NCI-H1417 treated with DMSO at 0.1 percent for 48 hours (cell line): ENCODE results near the gene XPNPEP2.

Experiments used
- DNase-seq: peaks from one replicate; lab custom pipeline; 2025; lab: John Stamatoyannopoulos, UW

XPNPEP2 gene

GRCh38 chrX:129800186-129800585 is 61.4 kb downstream of the XPNPEP2 start:
- DNase-seq, result no peak

- DNase-seq, result no peak
Observed at GRCh38 chrX:129802863-129803262, 64.1 kb downstream of the XPNPEP2 start.

DNA sequence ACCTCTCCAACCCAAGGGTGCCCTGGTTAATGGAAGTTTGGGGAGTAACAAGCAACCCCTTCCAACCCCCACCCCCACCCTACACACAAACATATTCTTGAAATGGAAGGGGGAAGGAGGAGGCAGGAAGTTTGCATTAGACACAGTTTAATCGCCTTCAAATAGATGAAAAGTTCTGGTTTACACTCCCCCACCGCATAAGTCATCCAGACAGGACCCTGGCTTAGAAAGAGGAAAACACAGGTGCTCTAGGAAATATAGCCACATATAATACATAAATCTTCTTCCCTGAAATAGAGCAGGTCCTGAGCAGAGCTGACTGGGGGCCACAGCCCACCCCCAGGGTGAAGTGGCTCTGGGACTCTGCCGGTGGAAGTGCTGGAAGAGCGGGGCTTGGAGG is 66.0 kb downstream of the XPNPEP2 start:
- DNase-seq, result no peak

DNA sequence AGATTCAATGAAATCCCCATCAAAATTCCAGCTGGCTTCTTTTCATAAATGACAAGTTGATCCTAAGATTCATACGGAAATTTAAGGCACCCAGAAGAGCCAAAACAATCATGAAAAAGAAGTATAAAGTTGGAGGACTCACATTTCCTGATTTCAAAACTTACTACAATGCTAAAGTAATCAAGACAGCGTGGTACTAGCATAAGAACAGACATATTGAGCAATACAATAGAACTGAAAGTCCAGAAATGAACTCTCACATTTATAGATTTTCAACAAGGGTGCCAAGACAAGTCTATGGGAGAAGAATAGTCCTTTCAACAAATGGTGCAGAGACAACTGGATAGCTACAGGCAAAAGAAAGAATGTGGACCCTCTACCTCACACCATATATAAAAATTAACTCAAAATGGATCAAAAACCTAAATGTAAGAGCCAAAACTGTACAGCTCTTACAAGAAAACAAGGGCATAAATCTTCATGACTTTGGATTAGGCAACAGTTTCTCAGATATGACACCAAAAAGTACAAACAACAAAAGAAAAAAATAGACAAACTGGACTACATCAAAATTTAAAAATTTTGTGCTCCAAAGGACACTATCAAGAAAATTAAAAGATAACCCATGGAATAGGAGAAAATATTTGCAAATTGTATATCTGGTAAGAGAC is 69.5 kb downstream of the XPNPEP2 start:
- DNase-seq, result no peak

GRCh38 chrX:129808829-129809796 is 70.3 kb downstream of the XPNPEP2 start:
- DNase-seq, result no peak

DNA sequence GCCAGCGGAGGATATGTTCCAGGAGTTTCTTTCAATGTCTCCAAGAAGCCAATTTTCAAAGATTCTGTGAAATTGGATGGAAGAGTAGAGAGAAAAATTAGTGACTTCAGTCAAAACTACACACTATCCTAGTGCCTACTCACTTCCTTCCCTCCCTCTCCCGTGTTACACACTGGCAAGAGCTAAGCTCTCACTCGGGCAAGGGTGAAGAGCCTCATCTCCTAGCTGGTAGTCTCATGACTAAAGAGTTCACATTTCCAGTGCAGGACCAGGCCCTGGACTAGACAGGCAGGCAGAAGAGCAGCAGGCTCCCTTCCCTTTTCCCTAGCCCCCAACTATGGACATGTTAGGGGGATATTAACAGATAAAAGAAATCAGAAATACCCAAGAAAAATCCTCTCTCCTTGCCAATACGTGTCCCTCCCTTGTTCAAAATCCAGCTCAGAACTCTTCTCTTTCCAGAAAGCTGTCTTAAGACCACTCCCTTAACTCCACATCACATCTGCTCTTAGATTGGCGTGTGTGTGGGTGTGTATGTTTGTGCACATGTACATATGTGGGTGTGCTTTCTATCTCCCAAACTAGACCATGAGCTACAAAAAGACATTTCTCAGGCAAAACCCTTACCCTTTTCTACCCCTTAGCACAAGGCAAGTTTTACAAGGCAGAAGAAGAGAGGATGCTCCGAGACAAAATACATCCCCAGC is 75.0 kb downstream of the XPNPEP2 start:
- DNase-seq, result no peak

DNA sequence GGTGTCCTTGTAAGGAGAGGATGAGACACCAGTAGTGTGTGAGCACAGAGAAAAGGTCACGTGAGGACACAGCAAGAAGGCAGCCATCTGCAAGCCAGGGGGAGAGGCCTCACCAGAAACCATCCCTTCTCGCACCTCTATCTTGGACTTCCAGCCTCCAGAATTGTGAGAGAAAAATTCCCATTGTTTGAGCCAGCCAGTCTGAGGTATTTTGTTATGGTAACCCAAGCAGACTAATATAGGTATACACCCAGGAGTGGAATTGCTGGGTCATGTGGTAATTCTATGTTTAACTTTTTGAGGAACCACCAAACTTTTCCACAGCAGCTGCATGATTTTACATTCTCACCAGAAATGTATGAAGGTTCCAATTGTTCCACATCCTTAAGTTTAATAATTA is 79.3 kb downstream of the XPNPEP2 start:
- no peak for DNase-seq
